ENCODE data around the gene COL26A1.
"Not testable (repeated sequence)": the region's sequence is repeated elsewhere in the genome, so short reads cannot be mapped to it uniquely, and the experiment has no call there.

The COL26A1 gene

GRCh38 chr7:101362334-101363195, at the start of gene COL26A1:
Gene COL26A1, plus strand, starts transcription at chr7:101362875. Its CDS starts 158 bp downstream, at chr7:101363033.
- DNase-seq (ENCODE audit: low read depth in 3 of 3, low spot score in 1 of 3): peak in 1 of 3 donors; percentile 9

- DNase-seq (ENCODE audit: low read depth in 3 of 3, low spot score in 1 of 3): peak in 2 of 3 donors; percentile 11 to 14
Observed at GRCh38 chr7:101315336-101315735, 47.3 kb upstream of the COL26A1 start.

GRCh38 chr7:101319401-101319800, 43.3 kb upstream of the COL26A1 start:
- DNase-seq (ENCODE audit: low read depth in 3 of 3, low spot score in 1 of 3): no peak

- peak; percentile 58 to 70 (median 68) for DNase-seq (ENCODE audit: low read depth in 3 of 3, low spot score in 1 of 3)
Observed at GRCh38 chr7:101321491-101322401, 40.9 kb upstream of the COL26A1 start, which contains the start of gene IFT22. Gene IFT22, minus strand, starts transcription at chr7:101321812. Its CDS starts 103 bp downstream, at chr7:101321709.

- no peak for DNase-seq (ENCODE audit: low read depth in 3 of 3, low spot score in 1 of 3)
Observed at GRCh38 chr7:101328159-101328558, 34.5 kb upstream of the COL26A1 start.

DNA sequence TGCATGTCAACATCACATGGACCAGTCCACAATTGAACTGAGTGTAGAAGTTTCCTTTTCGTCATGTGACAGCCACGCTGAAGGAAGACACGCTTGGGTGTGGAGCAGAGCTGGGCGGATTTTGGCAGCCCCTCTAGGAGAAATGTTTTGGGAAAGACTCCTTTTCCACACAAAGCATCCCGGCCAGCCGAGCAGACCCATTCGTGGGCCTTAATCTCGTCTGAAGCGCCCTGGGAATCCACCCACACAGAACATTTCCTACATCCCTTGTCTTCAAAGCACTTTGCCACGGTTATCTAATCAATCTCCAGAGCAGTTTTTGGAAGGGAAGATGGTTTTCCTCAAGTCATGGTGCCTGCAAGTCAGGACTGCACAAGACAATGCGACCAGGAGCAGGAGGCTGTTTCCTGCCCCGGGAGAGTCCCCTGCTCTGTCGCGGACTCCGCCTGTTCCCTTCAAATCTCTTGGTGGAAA, 32.6 kb upstream of the COL26A1 start:
- no peak for DNase-seq (ENCODE audit: low read depth in 3 of 3, low spot score in 1 of 3)

DNA sequence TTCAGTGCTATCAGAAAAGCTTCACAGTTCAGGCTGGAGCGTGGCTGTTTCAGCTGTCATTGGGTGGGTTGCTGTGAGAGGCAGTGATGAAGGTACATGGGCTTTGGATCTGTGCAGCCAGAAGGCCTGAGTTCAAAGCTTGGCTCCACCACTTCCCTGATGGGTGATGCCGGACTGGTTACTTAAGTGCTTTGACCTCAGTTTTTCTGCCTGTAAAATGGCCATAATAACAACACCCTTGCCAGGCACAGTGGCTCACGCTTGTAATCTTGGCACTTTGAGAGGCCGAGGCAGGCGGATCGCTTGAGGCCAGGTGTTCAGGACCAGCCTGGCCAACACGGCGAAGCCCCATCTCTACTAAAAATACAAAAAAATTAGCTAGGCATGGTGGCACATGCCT, 30.6 kb upstream of the COL26A1 start:
- no peak for DNase-seq (ENCODE audit: low read depth in 3 of 3, low spot score in 1 of 3)

GRCh38 chr7:101333912-101334311, 28.8 kb upstream of the COL26A1 start:
- no peak for DNase-seq (ENCODE audit: low read depth in 3 of 3, low spot score in 1 of 3)

DNA sequence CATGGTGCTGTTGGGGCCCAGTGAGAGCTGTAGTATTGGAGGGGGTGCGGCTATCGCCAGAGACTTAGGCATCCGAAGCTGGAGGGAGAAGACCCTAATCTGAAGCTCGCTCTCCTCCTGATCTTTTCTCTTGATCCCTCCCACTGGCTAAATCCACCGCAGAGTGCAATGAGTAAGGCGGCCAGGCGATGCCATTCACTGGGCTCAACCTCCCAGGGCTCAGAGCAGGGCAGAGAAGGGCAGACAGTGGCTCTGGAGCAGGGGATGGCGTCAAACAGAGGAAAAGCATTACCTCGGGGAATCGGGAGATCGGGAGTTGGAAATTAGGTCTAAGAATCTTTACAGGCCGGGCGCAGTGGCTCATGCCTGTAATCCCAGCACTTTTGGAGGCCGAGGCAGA, 22.3 kb upstream of the COL26A1 start:
- DNase-seq (ENCODE audit: low read depth in 3 of 3, low spot score in 1 of 3): no peak

DNA sequence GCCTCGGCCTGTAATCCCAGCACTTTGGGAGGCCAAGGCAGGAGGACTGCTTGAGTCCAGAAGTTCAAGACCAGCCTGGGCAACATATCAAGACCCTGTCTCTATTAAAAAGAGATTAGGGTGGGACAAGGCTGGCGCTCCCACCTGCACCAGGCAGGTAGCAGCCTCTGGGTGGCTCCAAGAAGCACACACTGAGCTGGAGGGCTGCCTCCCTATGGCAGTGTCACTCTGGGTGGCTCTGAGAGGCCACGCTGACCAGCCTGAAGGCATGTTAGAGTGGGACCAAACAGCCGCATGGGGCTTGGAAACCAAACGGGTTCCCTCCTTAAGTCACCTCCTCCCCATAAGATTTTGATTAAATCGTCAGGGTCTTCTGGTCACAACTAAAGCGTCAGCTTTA, 19.8 kb upstream of the COL26A1 start:
- no peak for DNase-seq (ENCODE audit: low read depth in 3 of 3, low spot score in 1 of 3)

DNA sequence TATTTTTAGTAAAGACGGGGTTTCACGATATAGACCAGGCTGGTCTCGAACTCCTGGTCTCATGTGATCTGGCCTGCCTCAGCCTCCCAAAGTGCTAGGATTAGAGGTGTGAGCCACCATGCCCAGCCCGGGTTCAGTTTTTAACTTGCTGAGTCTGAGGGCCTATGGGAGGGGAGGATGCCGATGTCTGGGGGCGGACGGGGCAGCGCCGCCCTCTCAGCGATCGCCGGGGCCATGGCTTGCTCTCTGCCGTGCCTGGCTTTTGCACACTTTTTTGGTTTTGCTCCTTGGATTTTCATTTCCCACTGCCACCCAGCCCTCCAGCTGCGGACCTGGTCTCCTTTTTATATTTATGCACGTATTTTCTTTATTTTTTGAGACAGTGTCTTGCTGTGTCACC, 15.2 kb upstream of the COL26A1 start:
- DNase-seq (ENCODE audit: low read depth in 3 of 3, low spot score in 1 of 3): no peak

DNA sequence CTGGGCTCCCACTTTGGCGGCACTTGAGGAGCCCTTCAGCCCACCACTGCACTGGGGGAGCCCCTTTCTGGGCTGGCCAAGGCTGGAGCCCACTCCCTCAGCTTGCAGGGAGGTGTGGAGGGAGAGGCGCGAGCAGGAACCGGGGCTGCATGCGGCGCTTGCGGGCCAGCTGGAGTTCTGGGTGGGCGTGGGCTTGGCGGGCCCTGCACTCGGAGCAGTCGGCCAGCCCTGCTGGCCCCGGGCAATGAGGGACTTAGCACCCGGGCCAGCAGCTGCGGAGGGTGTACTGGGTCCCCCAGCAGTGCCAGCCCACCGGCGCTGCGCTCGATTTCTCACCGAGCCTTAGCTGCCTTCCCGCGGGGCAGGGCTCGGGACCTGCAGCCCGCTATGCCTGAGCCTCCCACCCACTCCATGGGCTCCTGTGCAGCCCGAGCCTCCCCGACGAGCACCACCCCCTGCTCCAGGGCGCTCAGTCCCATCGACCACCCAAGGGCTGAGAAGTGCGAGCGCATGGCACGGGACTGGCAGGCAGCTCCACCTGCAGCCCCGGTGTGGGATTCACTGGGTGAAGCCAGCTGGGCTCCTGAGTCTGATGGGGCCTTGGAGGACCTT, 14.1 kb upstream of the COL26A1 start:
- not testable (repeated sequence) for DNase-seq (ENCODE audit: low read depth in 3 of 3, low spot score in 1 of 3)

DNA sequence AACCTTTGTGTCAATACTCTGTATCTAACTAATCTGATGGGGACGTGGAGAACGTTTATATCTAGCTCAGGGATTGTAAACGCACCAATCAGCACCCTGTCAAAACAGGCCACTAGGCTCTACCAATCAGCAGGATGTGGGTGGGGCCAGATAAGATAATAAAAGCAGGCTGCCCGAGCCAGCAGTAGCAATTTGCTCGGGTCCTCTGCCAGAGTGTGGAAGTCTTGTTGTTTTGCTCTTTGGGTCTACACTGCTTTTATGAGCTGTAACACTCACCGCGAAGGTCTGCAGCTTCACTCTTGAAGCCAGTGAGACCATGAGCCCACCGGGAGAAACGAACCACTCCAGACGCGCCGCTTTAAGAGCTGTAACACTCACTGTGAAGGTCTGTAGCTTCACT, 13.4 kb upstream of the COL26A1 start:
- not testable (repeated sequence) for DNase-seq (ENCODE audit: low read depth in 3 of 3, low spot score in 1 of 3)

DNA sequence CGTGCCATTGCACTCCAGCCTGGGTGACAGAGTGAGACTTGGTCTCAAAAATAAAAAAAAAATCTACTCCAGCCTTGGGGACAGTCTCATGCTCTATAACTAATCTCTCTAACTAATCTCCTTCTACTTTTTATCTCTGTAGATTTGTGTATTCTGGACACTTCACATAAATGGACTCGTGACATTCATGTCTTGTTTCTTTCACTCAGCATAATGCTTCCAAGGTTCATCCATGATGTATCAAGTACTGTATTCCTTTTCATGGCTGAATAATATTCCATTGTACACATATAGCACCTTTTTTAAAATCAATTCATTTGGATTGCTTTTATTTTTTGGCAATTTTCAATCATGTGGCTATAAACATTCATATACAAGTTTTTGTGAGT, 9.8 kb upstream of the COL26A1 start:
- no peak for DNase-seq (ENCODE audit: low read depth in 3 of 3, low spot score in 1 of 3)

GRCh38 chr7:101357433-101357832, 5.2 kb upstream of the COL26A1 start:
- DNase-seq (ENCODE audit: low read depth in 3 of 3, low spot score in 1 of 3): no peak

DNA sequence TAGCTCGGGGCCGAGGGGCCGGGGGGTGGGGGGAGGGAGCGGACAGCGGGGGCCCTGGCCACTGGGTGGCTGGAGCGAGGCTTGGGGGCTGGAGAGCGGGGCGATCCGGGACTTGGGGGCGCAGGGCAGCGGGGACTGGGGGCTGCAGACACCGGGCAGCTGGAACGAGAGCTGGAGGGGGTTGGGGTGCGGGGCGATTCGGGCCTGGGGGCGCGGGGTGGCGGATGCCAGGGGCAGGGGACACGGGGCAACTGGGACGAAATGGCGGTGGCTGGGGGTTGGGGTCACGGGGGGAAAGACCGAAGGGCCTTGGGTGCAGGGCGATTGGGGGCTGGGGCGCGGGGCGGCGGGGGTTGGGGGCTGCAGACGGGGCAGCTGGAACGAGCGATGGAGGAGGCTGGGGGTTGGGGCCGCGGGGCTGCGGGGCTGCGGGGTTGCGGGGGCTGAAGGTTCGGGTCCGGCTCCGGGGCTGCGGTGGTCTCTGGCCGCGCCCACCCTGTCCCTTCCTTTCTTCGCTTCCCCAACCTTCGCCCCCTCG, 590 bp downstream of the COL26A1 start:
- no peak for DNase-seq (ENCODE audit: low read depth in 3 of 3, low spot score in 1 of 3)

GRCh38 chr7:101363734-101364374, 1.2 kb downstream of the COL26A1 start:
- peak; percentile 18 to 57 (median 32) for DNase-seq (ENCODE audit: low read depth in 3 of 3, low spot score in 1 of 3)

DNA sequence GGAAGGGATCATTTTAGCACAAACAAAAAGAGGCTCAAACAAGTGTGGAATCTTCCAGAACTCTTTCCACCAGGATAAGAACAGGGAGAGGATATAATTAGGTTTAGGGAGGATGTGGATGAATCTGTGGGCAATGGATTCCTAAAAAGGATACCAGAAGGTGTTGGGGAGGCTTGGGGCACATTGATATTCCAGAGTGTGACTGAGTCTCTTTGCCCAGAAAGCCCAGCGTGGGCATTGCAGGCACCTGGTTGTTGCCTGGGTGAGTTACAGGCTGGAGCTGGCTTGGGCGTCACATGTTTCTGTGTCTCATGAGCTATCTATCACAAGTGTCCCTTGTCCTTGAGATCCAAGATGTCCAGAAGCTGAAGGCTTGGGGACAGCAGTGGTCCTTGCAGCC, 3.3 kb downstream of the COL26A1 start:
- no peak for DNase-seq (ENCODE audit: low read depth in 3 of 3, low spot score in 1 of 3)

GRCh38 chr7:101367676-101368075, 5.0 kb downstream of the COL26A1 start:
- DNase-seq (ENCODE audit: low read depth in 3 of 3, low spot score in 1 of 3): no peak

GRCh38 chr7:101368422-101369165, 5.9 kb downstream of the COL26A1 start:
- DNase-seq (ENCODE audit: low read depth in 3 of 3, low spot score in 1 of 3): no peak

Measured in stimulated activated CD4-positive, alpha-beta T cell treated with anti-CD3 and anti-CD28 coated beads, TNF-alpha, amount 100 ng/mL, for 1 hour (primary cell).